HG02852 (cell line): ENCODE measurements around the gene B3GALT2.
A peak's percentile ranks its signal among the peaks of the same experiment; 100 is the strongest.

Experiments
- ATAC-seq: cut with Tn5 transposase; IDR thresholded peaks from one replicate; pipeline ENCODE4 v1.9.1; 2021; ENCODE audit warnings: mild to moderate bottlenecking, moderate library complexity; ENCODE audit not compliant: unreplicated experiment

B3GALT2 gene

DNA sequence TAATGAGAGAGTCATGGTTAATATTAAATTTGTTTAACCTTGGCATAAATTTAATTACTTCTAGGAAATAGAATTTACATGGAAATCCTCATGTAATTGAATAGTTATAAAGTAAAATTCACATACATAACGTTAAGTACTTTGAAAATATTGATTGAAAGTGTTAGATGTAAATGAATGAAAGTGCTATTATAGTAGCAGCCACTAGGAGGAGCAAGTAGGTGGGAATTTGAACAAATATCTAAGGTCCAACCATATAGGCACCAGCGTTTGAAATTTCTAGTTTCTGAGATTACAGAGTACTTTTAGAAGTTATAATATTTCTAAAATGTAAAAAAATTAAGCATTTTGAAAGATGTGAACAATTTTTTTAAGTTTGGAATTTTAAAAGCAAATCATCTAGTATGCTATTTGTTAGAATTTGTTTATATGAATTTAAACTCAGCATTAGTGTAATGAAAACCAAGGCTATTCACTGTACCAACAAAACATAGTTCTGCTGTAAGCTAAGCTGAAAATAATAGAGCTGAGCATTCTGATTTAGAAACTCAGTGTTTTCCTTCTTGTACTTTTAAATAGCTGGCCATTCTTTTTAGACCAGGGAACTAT lies 3.3 kb downstream of the B3GALT2 start:
- peak; percentile 69 for ATAC-seq

GRCh38 chr1:193181985-193182384 lies 4.4 kb downstream of the B3GALT2 start:
- no peak for ATAC-seq

DNA sequence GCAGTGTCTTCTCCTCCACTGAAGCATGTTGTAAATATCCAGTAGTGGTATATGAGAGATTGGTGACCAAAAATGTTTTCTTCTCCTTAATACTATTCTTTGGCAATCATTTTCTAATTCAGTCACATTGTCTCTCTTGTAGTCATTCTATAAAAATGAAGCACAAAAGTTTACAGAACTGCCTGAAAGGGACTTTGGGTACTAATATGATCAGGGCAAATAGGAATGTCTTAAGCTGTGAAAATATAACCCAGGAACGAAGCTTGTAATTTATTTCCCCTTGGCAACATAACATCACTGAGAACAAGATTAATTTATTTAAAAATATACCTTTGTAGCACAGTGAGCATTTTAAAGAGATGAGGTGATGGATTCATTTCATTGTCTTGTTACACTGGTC lies 4.9 kb downstream of the B3GALT2 start:
- no peak for ATAC-seq

DNA sequence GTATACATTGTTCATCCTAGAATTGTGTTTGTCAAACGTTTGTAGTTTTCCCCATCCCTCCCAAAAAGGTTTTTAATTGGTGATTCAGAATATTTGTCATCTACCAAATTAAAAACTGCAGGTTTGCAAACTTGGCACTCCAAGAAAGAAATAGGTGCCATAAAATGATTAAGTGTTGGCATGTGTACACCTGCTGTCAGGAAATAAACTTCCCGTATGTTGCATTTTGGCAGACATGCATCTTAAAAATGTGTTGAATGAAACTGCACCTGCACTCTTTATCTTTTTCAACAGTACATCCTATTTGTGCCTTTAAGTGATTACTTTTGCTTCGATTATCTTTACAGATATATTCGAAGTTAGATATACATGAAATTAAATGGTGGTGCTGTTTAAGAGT lies 7.3 kb downstream of the B3GALT2 start:
- ATAC-seq = no peak

DNA sequence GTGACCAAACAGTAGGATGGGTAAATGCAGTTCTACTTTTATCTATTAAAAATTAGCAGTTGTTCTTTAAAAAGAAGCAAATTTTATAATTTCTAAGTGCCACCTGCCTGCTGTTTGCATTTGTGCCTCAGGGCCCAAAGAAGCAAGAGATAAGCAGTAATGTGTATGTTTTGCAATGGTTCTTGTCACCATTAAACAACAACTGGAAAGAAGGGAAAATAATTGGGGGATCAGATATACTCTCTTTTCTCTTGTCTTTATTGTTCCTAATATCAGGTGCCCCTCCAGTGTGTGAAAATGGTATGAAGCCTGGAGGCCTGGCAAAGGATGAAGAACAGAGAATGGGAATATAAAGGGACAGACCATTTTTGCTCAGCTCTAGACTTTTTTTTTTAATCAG lies 9.6 kb downstream of the B3GALT2 start:
- ATAC-seq = no peak

- no peak for ATAC-seq
These were observed 10.3 kb downstream of the B3GALT2 start for GRCh38 chr1:193176113-193176512.

- ATAC-seq = no peak
These were observed 29.1 kb downstream of the B3GALT2 start for GRCh38 chr1:193157360-193157759.

GRCh38 chr1:193156822-193157142 lies 29.6 kb downstream of the B3GALT2 start:
- ATAC-seq = no peak

DNA sequence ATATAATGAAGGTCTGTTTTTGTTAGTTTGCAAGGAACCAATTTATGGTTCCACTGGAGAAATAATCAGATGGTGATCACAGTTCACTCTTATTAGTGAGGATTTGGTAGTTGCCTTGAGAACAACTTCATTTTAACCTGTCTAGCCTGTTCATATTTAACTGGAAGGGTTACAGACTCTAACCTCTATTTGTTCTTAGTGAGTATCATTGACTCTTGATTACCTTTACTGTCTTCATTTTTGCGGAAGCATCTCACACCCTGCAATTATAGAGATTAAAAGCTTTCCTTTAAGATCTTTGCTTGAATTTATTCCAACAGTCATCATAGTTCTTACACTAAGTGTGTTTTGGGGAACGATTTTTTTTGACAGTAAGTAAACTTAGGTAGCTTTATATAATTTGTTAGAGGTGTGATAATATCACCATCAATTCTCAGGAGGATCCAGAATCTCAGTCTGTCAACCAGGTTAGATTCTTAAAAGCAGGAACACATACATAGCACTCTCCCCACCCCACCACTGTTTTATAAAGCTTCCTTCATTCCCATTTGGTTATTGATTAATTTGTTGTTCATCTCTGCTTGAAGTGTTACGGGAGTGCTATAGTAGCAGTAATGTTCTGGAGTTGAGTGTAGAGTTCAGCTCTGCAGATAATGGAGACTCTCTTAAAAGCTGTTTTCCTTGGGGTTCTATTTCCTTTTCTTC lies 30.1 kb downstream of the B3GALT2 start:
- ATAC-seq = no peak

DNA sequence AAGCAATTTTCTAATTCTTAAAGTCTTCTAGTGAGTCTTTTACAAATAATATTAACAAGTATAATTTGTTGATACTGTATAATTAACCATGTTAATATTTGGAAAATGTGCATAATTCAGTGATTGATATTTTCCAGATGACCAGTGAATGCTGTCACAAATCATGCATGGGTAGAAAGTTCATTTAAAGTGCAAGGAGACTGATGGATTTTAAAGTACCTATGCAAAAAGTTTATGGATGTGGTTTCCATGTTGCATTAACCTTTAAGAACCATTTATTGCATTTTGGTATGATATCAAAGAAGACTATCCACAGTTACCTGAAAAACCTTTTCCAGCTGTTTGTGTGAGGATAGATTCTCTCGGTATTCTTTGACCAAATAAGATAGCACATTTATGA lies 41.4 kb downstream of the B3GALT2 start:
- no peak for ATAC-seq

DNA sequence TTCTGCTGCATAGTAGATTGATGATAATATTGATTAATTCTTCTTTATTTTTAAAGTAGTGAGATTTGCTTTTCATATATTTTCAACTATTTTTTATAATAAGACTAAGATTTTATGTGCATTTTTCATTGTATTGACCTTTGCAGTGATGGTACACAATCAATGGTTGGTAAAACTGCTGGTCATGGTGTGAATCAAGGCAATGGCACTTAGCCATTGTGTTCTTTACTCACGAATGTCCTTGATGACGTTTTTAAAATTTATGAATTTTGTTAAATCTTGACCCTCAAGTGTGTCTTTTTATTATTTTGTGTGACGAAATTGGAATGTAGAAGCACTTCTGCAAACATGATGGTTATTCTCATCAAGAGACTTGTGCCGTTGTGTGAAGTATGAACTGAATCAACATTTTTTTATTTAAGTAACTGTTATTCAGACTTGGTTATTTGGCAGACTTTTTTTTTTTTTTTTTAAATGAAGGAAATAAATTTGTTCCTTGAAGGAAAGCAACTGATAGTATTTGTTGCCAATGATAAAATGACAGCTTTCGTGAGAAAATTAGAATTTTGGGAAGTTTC lies 42.0 kb downstream of the B3GALT2 start:
- ATAC-seq = no peak

DNA sequence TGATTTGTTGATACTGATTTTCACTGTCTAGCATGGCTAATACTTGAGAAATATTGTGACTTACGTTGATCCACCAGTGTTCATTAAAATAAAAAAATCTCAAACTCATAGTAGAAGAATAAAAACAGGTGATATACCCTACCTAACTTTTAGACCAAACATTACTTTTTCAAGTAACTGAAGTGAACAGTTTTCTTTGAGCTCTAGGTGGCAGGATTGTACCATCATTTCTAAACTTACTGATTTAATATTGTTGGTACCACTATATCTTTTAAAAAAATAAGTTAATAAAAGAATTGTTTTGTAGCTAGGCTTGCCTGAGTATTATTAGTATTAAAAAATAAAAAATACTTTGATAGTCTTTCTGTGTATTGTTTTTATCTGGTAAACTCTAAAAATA lies 43.1 kb downstream of the B3GALT2 start:
- ATAC-seq = no peak

DNA sequence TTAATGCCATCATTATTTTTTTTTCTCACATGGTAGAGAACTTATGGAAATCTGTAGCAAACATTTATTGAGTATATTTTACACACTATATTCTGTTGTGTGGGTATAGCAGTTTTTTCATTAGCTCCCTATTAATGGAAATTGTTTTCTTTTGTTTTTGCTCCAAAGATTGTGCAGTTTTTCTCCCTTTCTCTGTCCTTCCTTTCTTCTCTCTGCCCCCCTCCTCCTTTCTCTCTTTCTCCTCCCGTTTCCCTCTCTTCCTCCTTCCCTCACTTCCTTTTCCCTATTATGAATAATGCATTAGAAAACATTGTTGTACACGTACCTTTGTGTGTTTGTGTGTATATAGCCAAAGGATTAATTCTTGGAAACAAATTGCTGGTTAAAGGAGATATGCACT lies 44.0 kb downstream of the B3GALT2 start:
- no peak for ATAC-seq

DNA sequence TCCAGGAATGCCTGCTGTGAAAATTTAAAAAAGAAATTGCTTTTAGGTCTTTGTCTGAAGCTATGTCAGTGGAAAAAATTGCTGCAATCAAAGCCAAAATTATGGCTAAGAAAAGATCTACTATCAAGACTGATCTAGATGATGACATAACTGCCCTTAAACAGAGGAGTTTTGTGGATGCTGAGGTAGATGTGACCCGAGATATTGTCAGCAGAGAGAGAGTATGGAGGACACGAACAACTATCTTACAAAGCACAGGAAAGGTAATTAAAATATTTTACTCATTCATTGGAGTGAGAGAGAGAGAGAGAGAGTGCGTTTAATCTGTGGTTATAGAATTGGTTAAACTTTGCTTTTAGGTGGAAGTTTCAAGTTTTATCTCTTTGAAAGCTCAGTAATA lies 44.6 kb downstream of the B3GALT2 start:
- no peak for ATAC-seq

DNA sequence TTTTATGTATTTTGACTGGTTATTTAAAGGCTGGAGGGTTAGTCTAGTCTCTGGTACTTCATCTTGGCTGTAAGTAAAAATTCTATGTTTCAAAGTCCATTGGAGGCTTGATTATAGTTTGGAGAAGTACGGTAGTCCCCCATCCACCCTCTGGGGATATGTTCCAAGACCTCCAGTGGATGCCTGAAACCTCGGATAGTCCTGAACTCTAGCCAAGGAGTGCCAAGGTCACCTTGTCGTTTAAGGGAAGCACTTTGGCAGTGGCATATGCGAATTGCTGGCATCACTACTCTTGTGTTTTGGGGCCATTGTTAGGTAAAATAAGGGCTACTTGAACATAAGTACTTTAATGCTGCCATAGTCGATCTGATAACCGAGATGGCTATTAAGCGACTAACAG lies 46.2 kb downstream of the B3GALT2 start:
- ATAC-seq = no peak

GRCh38 chr1:193131266-193131860 lies 55.0 kb downstream of the B3GALT2 start:
- ATAC-seq = peak; percentile 67
